Neutrophil (primary cell): Measurements from ENCODE around the gene MYO5B.
"Not testable (repeated sequence)": the region's sequence is repeated elsewhere in the genome, so short reads cannot be mapped to it uniquely, and the experiment has no call there.

ENCODE experiments used
- H3K27ac ChIP-seq: fragments of 200-600 bp; sonication (generic); 2 replicates; pipeline ENCODE4 v1.5.1; 2016; ENCODE audit warnings: mild to moderate bottlenecking, moderate library complexity
- H3K27me3 ChIP-seq: fragments of 200-600 bp; sonication (generic); 2 replicates; pipeline ENCODE4 v1.6.0; 2016; ENCODE audit warnings: mild to moderate bottlenecking
- H3K36me3 ChIP-seq: fragments of 200-600 bp; sonication (generic); 2 replicates; pipeline ENCODE4 v1.5.1; 2017
- H3K4me1 ChIP-seq, 2 experiments: fragments of 200-600 bp in 1 of 2; sonication (generic) in 1 of 2; 1 replicate in 1 of 2; 2 replicates in 1 of 2; pipeline versions ENCODE4 v1.5.1 to v1.6.1; 2013 to 2016; ENCODE audit warnings: low read depth in 1 of 2, low read length in 1 of 2, mild to moderate bottlenecking in 1 of 2, moderate library complexity in 1 of 2; ENCODE audit not compliant: control insufficient read depth in 1 of 2, insufficient read depth in 1 of 2
- H3K4me3 ChIP-seq, 2 experiments: fragments of 200-600 bp in 1 of 2; sonication (generic) in 1 of 2; 1 replicate in 1 of 2; 2 replicates in 1 of 2; pipeline ENCODE4 v1.5.1; 2013 to 2016; ENCODE audit warnings: low read depth in 1 of 2, low read length in 1 of 2, mild to moderate bottlenecking in 1 of 2, moderate library complexity in 1 of 2
- H3K9me3 ChIP-seq: fragments of 200-600 bp; sonication (generic); 2 replicates; pipeline ENCODE4 v1.5.1; 2016
- CTCF ChIP-seq: fragments of 200-600 bp; sonication (generic); IDR thresholded peaks from 2 replicates; pipeline ENCODE4 v1.5.1; 2016; ENCODE audit warnings: antibody characterized with exemption

The MYO5B gene

DNA sequence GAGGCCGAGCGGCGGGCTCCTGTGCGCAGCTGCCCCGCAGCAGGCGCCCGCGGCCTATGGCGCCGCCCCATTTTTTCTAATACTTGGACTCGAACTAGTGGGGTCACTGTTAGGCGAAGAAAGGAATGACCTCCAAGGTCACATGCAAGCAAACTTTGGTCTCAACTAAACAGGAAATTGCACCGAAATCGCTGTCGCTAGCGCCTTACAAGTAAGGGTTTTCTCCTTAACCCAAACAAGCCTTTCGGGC lies 382.0 kb downstream of the MYO5B start:
- Histone ChIP-seq H3K27ac (peak overlapping the region; percentile 77), H3K36me3 (no peaks in the 10 kb centered on the region), H3K4me1 (peaks cover 16 to 17% of the 10 kb centered on the region in 2 experiments), H3K9me3 (peaks cover 14% of the 10 kb centered on the region), H3K27me3 (peaks cover 10% of the 10 kb centered on the region), H3K4me3 (peak overlapping the region; percentile 73 to 75)
- no peak for TF ChIP-seq CTCF

DNA sequence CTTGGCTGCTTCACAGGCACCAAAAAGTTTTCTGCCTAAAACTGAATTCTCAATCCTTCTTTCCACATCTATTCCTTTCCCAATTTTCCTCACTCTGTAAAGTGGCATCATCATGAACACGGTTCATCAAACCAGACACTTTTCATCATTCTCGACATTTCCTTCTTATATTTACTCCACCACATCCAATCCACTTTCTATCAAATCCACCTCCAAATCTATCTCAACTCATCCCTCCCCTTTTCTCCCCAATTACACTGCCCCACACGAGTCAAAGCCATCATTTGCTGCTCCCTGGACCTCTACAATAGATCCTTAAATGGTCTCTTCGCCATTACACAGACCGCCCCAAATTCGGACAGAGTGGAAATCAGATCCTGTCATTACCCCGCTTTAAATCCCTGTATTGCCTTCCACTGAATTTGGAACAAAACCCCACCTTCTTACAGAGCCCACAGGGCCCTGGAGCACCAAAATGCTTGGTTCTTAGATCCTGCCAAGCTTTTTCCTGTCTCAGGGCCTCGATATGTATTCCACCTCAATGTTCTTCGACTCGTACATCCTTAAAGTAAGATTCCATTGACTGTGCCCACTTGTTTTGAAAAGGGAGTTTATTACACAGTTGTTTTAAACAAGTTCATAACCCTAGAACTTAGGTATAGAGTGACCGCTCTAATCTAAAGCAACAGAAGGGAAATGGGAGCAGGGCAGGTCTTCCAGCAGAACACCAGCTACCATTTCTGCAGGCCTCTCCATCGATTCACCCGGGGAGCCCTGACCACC lies 382.5 kb downstream of the MYO5B start:
- Histone ChIP-seq H3K36me3 (no peaks in the 10 kb centered on the region), H3K4me1 (peaks cover 16 to 17% of the 10 kb centered on the region in 2 experiments), H3K27ac (peak overlapping the region; percentile 77), H3K9me3 (peaks cover 14% of the 10 kb centered on the region), H3K27me3 (peaks cover 10% of the 10 kb centered on the region), H3K4me3 (peak overlapping the region; percentile 73 to 75)
- TF ChIP-seq CTCF, result no peak

DNA sequence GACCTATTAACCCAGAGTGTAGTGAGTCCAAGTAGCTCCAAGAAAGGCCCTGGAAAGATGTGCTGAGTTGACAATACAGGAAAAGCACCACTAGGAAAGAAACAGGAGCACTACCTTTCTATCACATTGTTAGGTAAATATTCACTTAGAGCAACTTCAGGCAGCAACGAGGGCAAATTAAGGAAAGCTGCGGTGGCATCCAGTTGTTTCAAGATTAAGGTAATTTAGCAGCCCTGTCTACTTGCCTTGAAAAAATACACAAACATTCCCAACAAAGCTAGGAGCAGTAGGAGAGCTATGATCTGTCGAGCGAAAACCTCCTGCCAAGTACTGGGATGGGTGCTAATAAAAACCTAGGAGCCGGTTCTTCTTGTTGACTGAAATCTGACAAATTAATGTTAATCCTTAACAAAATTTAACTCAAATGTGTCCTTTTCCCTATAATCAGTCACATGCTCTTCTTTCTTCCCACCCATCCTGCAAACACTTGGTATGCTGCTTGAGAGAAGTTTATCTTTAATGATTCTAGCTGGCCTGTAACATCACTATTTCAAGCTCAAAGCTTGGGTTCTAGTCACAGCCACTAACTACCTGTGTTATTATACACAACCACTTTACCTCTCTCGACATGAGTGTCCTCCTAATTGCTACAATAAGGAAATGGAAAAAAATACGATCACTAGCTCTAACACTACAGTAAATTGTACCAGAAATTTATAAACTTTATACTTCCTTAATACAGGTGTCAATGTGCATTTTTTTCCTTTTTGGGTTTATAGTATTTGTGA lies 383.6 kb downstream of the MYO5B start:
- H3K27ac ChIP-seq, result no peak overlapping the region
- peaks cover 14% of the 10 kb centered on the region for H3K9me3 ChIP-seq
- no peak for TF ChIP-seq CTCF
- no peak overlapping the region for H3K4me3 ChIP-seq
- H3K4me1 ChIP-seq, result peaks cover 16 to 17% of the 10 kb centered on the region in 2 experiments
- H3K27me3 ChIP-seq, result peaks cover 10% of the 10 kb centered on the region
- no peaks in the 10 kb centered on the region for H3K36me3 ChIP-seq

- peaks cover 14% of the 10 kb centered on the region for H3K9me3 ChIP-seq
- peaks cover 9 to 11% of the 10 kb centered on the region in 2 experiments for H3K4me1 ChIP-seq
- H3K36me3 ChIP-seq, H3K27ac ChIP-seq, H3K27me3 ChIP-seq, H3K4me3 ChIP-seq: not testable (repeated sequence)
These were observed 386.3 kb downstream of the MYO5B start for GRCh38 chr18:49808553-49809191.

GRCh38 chr18:49804096-49804495 lies 390.9 kb downstream of the MYO5B start:
- no peaks in the 10 kb centered on the region for H3K27me3 ChIP-seq
- H3K4me1 ChIP-seq, result no peaks in the 10 kb centered on the region
- no peak overlapping the region for H3K4me3 ChIP-seq
- H3K27ac ChIP-seq, result no peak overlapping the region
- TF ChIP-seq CTCF, result no peak
- H3K36me3 ChIP-seq, result peaks cover 6% of the 10 kb centered on the region
- peaks cover 9% of the 10 kb centered on the region for H3K9me3 ChIP-seq

- H3K27ac ChIP-seq, result no peak overlapping the region
- no peak for TF ChIP-seq CTCF
- H3K27me3 ChIP-seq, result no peaks in the 10 kb centered on the region
- peaks cover 6% of the 10 kb centered on the region for H3K36me3 ChIP-seq
- no peaks in the 10 kb centered on the region for H3K9me3 ChIP-seq
- H3K4me3 ChIP-seq, result no peak overlapping the region
- no peaks in the 10 kb centered on the region for H3K4me1 ChIP-seq
These were observed 392.3 kb downstream of the MYO5B start for GRCh38 chr18:49802623-49803022.

GRCh38 chr18:49800491-49800890 lies 394.5 kb downstream of the MYO5B start:
- H3K4me3 ChIP-seq, H3K27me3 ChIP-seq, H3K9me3 ChIP-seq, H3K36me3 ChIP-seq, H3K4me1 ChIP-seq, H3K27ac ChIP-seq: not testable (repeated sequence)

GRCh38 chr18:49799806-49800205 lies 395.1 kb downstream of the MYO5B start:
- H3K4me1 ChIP-seq, H3K36me3 ChIP-seq, H3K9me3 ChIP-seq, H3K4me3 ChIP-seq, H3K27me3 ChIP-seq, H3K27ac ChIP-seq: not testable (repeated sequence)
